ENCODE measurements around the gene CYTH1.
A peak's percentile ranks its signal among the peaks of the same experiment; 100 is the strongest.

CYTH1 gene

DNA sequence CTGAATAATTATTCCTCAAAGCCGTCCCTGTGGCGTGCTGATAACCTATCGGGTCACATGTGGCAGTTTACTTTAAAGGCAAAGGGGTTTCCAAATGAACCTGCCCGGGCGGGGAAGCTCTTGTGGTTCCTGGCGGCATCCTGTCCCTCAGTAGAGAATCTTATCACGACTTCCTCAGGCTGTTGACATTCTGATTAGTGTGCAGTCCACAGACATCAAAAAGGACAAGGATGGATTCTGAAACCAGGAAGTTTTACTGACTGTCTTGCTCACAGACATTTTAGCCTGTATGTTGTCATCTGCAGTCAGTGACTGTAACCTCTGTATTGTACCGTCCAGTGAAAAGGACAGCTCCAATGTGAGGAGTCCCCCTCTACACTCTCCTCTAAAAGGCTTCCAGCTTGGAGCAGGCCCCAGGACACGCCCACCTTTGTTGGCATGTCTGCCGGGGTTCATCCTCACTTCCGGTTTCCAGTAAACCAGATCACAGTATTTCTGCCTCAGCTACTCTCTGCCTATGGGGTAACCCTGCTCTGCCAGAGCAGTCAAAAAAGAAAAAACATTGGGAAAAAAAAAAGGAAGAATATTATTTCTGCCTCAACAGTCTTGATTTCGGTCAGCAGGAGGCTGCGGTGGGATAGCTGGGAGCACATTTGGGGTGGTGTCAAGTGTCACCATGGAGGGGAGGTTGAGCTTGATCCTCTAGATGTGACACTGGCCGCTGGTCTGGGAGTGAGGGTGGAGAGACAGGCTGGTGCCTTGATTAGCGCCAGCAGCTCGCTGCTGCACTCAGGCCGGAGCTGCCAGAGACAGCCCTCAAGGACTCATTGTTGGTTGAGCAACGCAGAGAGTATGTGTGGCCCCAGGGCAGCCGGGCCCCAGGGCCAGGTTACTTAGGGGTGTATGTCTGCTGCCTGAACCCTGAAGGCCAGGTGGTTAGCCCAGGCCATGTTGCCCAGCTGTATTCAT lies 115.8 kb downstream of the CYTH1 start:
- DNase-seq = no peak

- DNase-seq = no peak
These were observed 116.6 kb downstream of the CYTH1 start for GRCh38 chr17:78665387-78665951.

GRCh38 chr17:78664476-78665386 lies 117.3 kb downstream of the CYTH1 start:
- DNase-seq = peak; percentile 49

- DNase-seq = no peak
These were observed 120.8 kb downstream of the CYTH1 start for GRCh38 chr17:78661093-78661770.

- DNase-seq = no peak
These were observed 122.5 kb downstream of the CYTH1 start for GRCh38 chr17:78659546-78659945.

DNA sequence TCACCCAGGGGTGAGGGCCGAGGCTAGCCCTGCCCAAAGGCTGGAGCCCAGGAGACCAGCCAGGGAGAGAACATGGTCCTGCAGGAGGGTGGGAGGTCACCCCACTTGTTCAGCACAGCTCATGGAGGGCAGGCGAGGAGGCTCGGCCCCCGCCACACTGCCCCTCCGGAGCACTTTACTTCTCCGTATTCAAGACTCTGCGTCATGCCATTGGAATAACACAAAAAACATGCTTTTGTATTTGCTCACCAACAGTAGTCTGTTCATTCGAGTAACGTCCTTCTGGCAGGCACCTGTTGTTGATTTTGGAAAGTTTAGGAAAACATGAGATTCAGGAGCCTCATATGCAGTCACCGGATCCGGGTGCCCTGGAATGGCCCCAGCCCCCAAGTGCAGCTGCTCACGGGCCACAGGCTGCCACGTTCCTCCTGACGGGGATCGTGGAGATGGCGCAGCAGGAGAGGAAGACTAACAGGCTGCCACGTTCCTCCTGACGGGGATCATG lies 123.7 kb downstream of the CYTH1 start:
- no peak for DNase-seq

DNA sequence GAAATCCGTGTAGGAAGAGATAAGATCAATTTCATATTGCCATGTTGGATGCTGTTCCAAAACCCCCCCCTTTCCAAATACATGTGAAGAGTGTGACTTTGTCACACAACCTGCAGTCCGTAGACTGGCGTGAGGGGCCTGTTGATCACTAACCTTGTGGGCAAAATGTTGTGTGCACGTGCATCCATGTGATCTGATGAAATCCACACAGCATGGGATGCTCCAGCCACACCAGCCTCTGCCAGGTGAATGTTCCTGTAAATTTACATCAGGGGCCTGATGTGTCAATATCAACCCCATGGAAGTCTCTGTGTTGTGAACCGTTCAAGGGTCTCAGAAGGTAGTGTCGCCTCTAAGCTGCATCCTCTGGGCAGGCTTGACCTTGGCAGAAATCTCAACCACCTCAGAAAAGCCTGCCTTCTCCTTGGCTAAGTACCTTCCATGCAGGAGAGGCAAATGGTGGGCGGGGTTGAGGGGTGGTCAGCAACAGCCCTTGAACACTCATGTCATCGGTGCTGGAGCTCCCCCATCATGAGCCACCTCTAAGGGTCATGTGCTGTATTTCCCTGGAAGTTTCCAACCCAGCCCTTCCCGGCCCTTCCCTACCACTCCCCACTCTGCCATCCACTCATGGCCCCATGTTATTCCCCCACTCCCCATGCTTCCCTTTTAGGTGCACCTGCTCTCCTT lies 126.7 kb downstream of the CYTH1 start:
- no peak for DNase-seq

- no peak for DNase-seq
These were observed 127.7 kb downstream of the CYTH1 start for GRCh38 chr17:78654325-78654724.

DNA sequence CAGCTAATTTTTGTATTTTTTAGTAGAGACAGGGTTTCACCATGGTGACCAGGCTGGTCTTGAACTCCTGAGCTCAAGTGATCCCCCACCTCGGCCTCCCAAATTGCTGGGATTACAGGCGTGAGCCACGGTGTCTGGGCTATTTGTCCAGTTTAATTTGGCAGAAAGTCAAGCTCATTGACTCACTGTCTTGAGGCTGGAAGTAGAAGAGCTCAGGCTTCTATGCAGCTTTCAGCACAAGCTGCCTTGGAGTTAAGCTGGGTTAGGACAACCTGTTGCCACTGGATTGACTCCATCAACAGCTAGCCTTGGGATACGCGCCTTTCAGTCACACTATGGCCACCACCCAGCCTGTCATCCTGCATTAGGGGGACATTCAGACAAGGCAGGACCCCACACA lies 128.7 kb downstream of the CYTH1 start:
- no peak for DNase-seq

GRCh38 chr17:78652913-78653312 lies 129.2 kb downstream of the CYTH1 start:
- DNase-seq = no peak

DNA sequence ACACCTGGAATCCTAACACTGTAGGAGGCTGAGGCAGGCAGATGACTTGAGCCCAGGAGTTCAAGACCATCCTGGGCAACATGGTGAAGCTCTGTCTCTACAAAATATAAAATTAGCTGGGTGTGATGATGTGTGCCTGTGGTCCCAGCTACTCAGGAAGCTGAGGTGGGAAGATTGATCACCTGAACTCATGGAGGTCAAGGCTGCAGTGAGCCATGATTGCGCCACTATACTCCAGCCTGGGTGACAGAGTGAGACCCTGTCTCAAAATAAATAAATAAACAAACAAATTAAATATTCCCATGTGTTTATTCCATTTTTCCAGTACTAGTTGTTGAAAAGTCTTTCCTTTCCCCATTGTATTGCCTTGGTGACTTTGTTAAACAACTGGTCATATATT lies 130.0 kb downstream of the CYTH1 start:
- no peak for DNase-seq

GRCh38 chr17:78651554-78651953 lies 130.5 kb downstream of the CYTH1 start:
- DNase-seq = no peak

DNA sequence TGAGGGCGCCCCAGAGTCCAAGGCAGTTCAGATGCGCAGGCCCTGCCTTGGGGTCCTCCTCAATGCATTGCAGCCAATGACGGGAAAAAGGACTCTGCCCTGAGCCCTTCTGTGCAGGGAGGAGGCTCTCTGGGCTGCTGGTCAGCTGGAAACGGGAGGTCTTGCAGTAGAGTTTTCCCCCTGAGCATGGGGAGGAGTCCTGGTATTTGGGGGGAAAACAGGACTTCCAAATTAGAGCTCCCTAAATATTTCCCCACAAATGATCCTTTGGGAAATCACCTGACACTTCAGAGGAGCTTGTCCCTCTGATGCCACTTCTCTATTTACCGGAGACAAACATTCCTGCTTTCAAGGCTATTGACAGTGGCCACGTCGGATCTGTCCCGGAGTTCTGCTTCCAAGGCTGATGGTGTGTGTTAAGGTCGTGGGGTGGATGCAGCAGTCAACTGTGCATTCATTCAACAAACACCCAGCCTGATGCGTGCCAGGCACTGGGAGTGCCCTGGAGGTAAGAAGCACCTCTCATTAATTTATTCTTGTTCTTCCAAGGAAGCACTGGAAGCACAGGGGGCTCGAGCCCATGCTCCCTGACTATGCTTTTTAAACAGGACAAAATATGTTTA lies 131.9 kb downstream of the CYTH1 start:
- no peak for DNase-seq

GRCh38 chr17:78648293-78648692 lies 133.8 kb downstream of the CYTH1 start:
- no peak for DNase-seq

DNA sequence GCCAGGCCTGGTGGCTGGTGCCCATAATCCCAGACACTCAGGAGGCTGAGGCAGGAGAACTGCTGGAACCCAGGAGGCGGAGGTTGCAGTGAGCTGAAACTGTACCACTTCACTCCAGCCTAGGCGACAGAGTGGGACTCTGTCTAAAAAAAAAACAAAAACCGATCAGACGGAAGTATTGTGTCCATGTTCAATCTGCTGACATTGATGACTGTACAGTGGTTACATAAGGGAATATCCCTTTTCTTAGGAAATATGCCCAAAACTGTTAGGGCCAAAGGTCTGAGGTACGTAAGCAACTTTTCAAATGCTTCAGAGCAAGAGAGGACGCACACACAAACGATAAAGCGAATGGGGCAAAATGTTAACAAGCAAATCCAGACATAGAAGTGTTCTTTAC lies 135.0 kb downstream of the CYTH1 start:
- no peak for DNase-seq

GRCh38 chr17:78645421-78646295 lies 136.4 kb downstream of the CYTH1 start:
- no peak for DNase-seq

GRCh38 chr17:78644931-78645351 lies 137.1 kb downstream of the CYTH1 start:
- no peak for DNase-seq

- DNase-seq = no peak
These were observed 137.8 kb downstream of the CYTH1 start for GRCh38 chr17:78644224-78644623.

DNA sequence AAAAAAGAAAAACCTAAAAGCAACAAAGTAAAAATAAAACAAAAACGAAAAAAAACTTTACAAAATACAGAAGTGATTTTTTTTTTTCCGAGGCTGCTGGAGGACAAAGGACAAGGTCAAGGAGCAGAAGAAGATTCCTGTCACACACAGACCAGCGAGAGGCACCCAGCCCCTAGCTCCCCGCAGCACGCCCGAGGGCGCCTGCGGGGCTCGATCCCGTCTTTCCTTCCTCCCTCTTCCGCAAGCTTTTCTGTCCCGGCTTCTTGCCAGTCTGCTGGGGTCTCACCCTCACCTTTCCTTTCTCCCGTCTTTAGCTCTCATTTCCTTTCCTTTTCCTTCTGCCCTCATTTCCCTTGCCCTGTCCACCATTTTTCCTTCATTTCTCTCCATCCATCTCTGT lies 138.7 kb downstream of the CYTH1 start:
- no peak for DNase-seq

GRCh38 chr17:78642707-78643106 lies 139.4 kb downstream of the CYTH1 start:
- DNase-seq = no peak

All from NCI-H1105 treated with DMSO at 0.1 percent for 48 hours (cell line).